CD8-positive, alpha-beta memory T cell (primary cell): Measurements from ENCODE around the gene TRERF1. TPM values are rescaled to one million over a fixed set of nuclear protein-coding genes. Genes with fewer than 3 reads are reported as not detected.

ENCODE experiments used
- CTCF ChIA-PET: fragments of 350-600 bp; sonication (Branson Sonifier 250); formaldehyde crosslinking; loops from one replicate; lab custom pipeline; 2021; ENCODE audit warnings: antibody characterized with exemption; lab: Charles Lee
- POLR2A ChIA-PET: fragments of 350-600 bp; sonication (Branson Sonifier 250); formaldehyde crosslinking; loops from one replicate; lab custom pipeline; 2021; ENCODE audit warnings: antibody characterized with exemption; lab: Charles Lee
- DNase-seq, 5 donors: peaks; one replicate each; pipeline versions ENCODE4 v3.0.0 to v3.0.0-alpha.2; 2020 to 2022; ENCODE audit warnings: mixed read lengths in 1 of 5
- H3K27ac ChIP-seq: one replicate; pipeline ENCODE4 v1.7.0; 2013; ENCODE audit warnings: low read depth, mild to moderate bottlenecking, low read length, moderate library complexity
- H3K27me3 ChIP-seq: 2 replicates; pipeline ENCODE4 v1.7.0; 2013; ENCODE audit warnings: low read length, mild to moderate bottlenecking; ENCODE audit not compliant: insufficient read depth, poor library complexity, severe bottlenecking
- H3K36me3 ChIP-seq: 2 replicates; pipeline ENCODE4 v1.7.0; 2013; ENCODE audit warnings: mild to moderate bottlenecking, low read length, moderate library complexity; ENCODE audit not compliant: insufficient read depth
- H3K4me1 ChIP-seq: 2 replicates; pipeline ENCODE4 v1.7.0; 2013; ENCODE audit warnings: mild to moderate bottlenecking, low read length, moderate library complexity; ENCODE audit not compliant: insufficient read depth
- H3K4me3 ChIP-seq: 2 replicates; pipeline ENCODE4 v1.7.0; 2013; ENCODE audit warnings: mild to moderate bottlenecking, low read length
- H3K9me3 ChIP-seq: 2 replicates; pipeline ENCODE4 v1.7.0; 2013; ENCODE audit warnings: mild to moderate bottlenecking, low read length
- H3K27ac Mint-ChIP-seq, 8 donors: one replicate each; pipeline ENCODE4 v1.8.0; 2020 to 2021; ENCODE audit warnings: mixed read lengths in 8 of 8, mild to moderate bottlenecking in 6 of 8, inconsistent platforms in 3 of 8, moderate library complexity in 3 of 8
- H3K27me3 Mint-ChIP-seq, 2 donors: one replicate each; pipeline ENCODE4 v1.8.0; 2020 to 2021; ENCODE audit warnings: mixed read lengths in 2 of 2, mild to moderate bottlenecking in 1 of 2, moderate library complexity in 1 of 2
- H3K36me3 Mint-ChIP-seq, 3 donors: one replicate each; pipeline ENCODE4 v1.8.0; 2020 to 2021; ENCODE audit warnings: mixed read lengths in 3 of 3, inconsistent platforms in 1 of 3, mild to moderate bottlenecking in 1 of 3
- H3K4me1 Mint-ChIP-seq, 3 donors: one replicate each; pipeline ENCODE4 v1.8.0; 2020 to 2021; ENCODE audit warnings: mixed read lengths in 3 of 3, inconsistent platforms in 1 of 3, mild to moderate bottlenecking in 1 of 3
- H3K4me3 Mint-ChIP-seq, 7 donors: one replicate each; pipeline ENCODE4 v1.8.0; 2020 to 2021; ENCODE audit warnings: mixed read lengths in 7 of 7, mild to moderate bottlenecking in 6 of 7, moderate library complexity in 4 of 7, inconsistent platforms in 2 of 7
- H3K9me3 Mint-ChIP-seq, 5 donors: one replicate each; pipeline ENCODE4 v1.8.0; 2020 to 2022; ENCODE audit warnings: mixed read lengths in 5 of 5, mild to moderate bottlenecking in 3 of 5, moderate library complexity in 2 of 5, inconsistent platforms in 1 of 5
- polyA plus RNA-seq: library from polyadenylated mRNA; unstranded; fragments of 300-500 nt; fragmentation: Illumina TruSeq; gene quantifications from one replicate; pipeline ENCODE4 v1.2.3, GENCODE V29; 2021
- total RNA-seq, 2 experiments: library from RNA; stranded (reverse); gene quantifications; one replicate each; pipeline ENCODE4 v1.2.3, GENCODE V29; 2021

TRERF1 gene
- total and polyA plus RNA-seq, 3 experiments from 2014 or later: 10.2 to 10.6 (median 10.3) TPM

- no peak for DNase-seq
- H3K27me3 ChIP-seq: no peaks in the 10 kb centered on the region
- H3K4me1 ChIP-seq: peaks cover 53% of the 10 kb centered on the region
- H3K36me3 ChIP-seq: no peaks in the 10 kb centered on the region
- Mint-ChIP-seq H3K36me3 (peaks cover 0 to 6% (median 5%) of the 10 kb centered on the region in 3 donors), H3K4me1 (peaks cover 74 to 99% (median 97%) of the 10 kb centered on the region in 3 donors), H3K9me3 (no peaks in the 10 kb centered on the region), H3K27me3 (no peaks in the 10 kb centered on the region), H3K27ac (peak overlapping the region; percentile 18 to 94 (median 67)), H3K4me3 (peak overlapping the region in 6 of 7 donors; percentile 15 to 89 (median 26))
- no peak overlapping the region for H3K27ac ChIP-seq
- no peak overlapping the region for H3K4me3 ChIP-seq
- no peaks in the 10 kb centered on the region for H3K9me3 ChIP-seq
- ChIA-PET POLR2A (no interaction called here), CTCF (no interaction called here)
These were observed 50.7 kb downstream of the TRERF1 start for GRCh38 chr6:42400886-42401612.

- CTCF ChIA-PET: no interaction called here
- peak overlapping the region in 6 of 8 donors; percentile 17 to 88 (median 69) for H3K27ac Mint-ChIP-seq
- peaks cover 58% of the 10 kb centered on the region for H3K4me1 ChIP-seq
These were observed 51.5 kb downstream of the TRERF1 start for GRCh38 chr6:42400061-42400760.

GRCh38 chr6:42396720-42397119, 55.0 kb downstream of the TRERF1 start:
- POLR2A ChIA-PET: no interaction called here
- Histone ChIP-seq H3K4me1 (peaks cover 58% of the 10 kb centered on the region), H3K4me3 (no peak overlapping the region), H3K9me3 (no peaks in the 10 kb centered on the region), H3K27ac (no peak overlapping the region), H3K27me3 (no peaks in the 10 kb centered on the region), H3K36me3 (no peaks in the 10 kb centered on the region)
- CTCF ChIA-PET: no interaction called here
- Mint-ChIP-seq H3K36me3 (peaks cover 0 to 7% (median 6%) of the 10 kb centered on the region in 3 donors), H3K4me3 (peak overlapping the region in 3 of 7 donors; percentile 0 to 64 (median 14)), H3K27me3 (peaks cover 0 to 2% of the 10 kb centered on the region in 2 donors), H3K4me1 (peaks cover 81 to 100% (median 99%) of the 10 kb centered on the region in 3 donors), H3K9me3 (no peaks in the 10 kb centered on the region), H3K27ac (peak overlapping the region in 7 of 8 donors; percentile 0 to 37 (median 26))
- DNase-seq: no peak

More at GRCh38 chr6:42400061-42400760, 51.5 kb downstream of the TRERF1 start:
- no peaks in the 10 kb centered on the region for H3K27me3 ChIP-seq
- no peaks in the 10 kb centered on the region for H3K9me3 ChIP-seq
- POLR2A ChIA-PET: no interaction called here
- Mint-ChIP-seq H3K9me3 (no peaks in the 10 kb centered on the region), H3K4me1 (peaks cover 80 to 100% (median 99%) of the 10 kb centered on the region in 3 donors), H3K27me3 (no peaks in the 10 kb centered on the region), H3K36me3 (peaks cover 0 to 6% (median 5%) of the 10 kb centered on the region in 3 donors), H3K4me3 (peak overlapping the region in 1 of 7 donors; percentile 77)
- no peak overlapping the region for H3K4me3 ChIP-seq
- H3K36me3 ChIP-seq: no peaks in the 10 kb centered on the region
- no peak overlapping the region for H3K27ac ChIP-seq
- DNase-seq: no peak

- peaks cover 0 to 7% (median 6%) of the 10 kb centered on the region in 3 donors for H3K36me3 Mint-ChIP-seq
- peak overlapping the region; percentile 6 to 91 (median 68) for H3K4me3 Mint-ChIP-seq
- no peak for DNase-seq
- H3K27ac Mint-ChIP-seq: peak overlapping the region; percentile 73 to 95 (median 86)
- no peaks in the 10 kb centered on the region for H3K9me3 ChIP-seq
- ChIA-PET CTCF (interaction anchor here (1.0 kb wide), 1 partner anchor 153 kb away, joined by 3 read pairs; no protein-coding TSS in a partner anchor), POLR2A (interaction anchor here (1.0 kb wide), 1 partner anchor 10 kb away, joined by 3 read pairs; no protein-coding TSS in a partner anchor)
- H3K27ac ChIP-seq: no peak overlapping the region
- H3K27me3 ChIP-seq: no peaks in the 10 kb centered on the region
- H3K9me3 Mint-ChIP-seq: no peaks in the 10 kb centered on the region
- H3K4me1 Mint-ChIP-seq: peaks cover 83 to 100% (median 99%) of the 10 kb centered on the region in 3 donors
- no peak overlapping the region for H3K4me3 ChIP-seq
- peaks cover 73% of the 10 kb centered on the region for H3K4me1 ChIP-seq
- H3K36me3 ChIP-seq: no peaks in the 10 kb centered on the region
- peaks cover 0 to 3% of the 10 kb centered on the region in 2 donors for H3K27me3 Mint-ChIP-seq
These were observed 56.7 kb downstream of the TRERF1 start for GRCh38 chr6:42394881-42395620.

GRCh38 chr6:42394151-42394550, 57.6 kb downstream of the TRERF1 start:
- Mint-ChIP-seq H3K27me3 (peaks cover 0 to 3% of the 10 kb centered on the region in 2 donors), H3K36me3 (peaks cover 0 to 7% (median 3%) of the 10 kb centered on the region in 3 donors), H3K4me3 (peak overlapping the region; percentile 16 to 91 (median 73)), H3K4me1 (peaks cover 87 to 100% (median 99%) of the 10 kb centered on the region in 3 donors), H3K9me3 (no peaks in the 10 kb centered on the region), H3K27ac (peak overlapping the region; percentile 21 to 95 (median 82))
- Histone ChIP-seq H3K27me3 (no peaks in the 10 kb centered on the region), H3K4me1 (peaks cover 82% of the 10 kb centered on the region), H3K9me3 (no peaks in the 10 kb centered on the region), H3K4me3 (no peak overlapping the region), H3K27ac (no peak overlapping the region), H3K36me3 (no peaks in the 10 kb centered on the region)
- CTCF ChIA-PET: no interaction called here
- POLR2A ChIA-PET: no interaction called here
- no peak for DNase-seq

- H3K4me3 ChIP-seq: no peak overlapping the region
- no peaks in the 10 kb centered on the region for H3K9me3 Mint-ChIP-seq
- peak overlapping the region; percentile 6 to 99 (median 93) for H3K27ac Mint-ChIP-seq
- no peak for DNase-seq
- H3K4me1 ChIP-seq: peaks cover 86% of the 10 kb centered on the region
- no peaks in the 10 kb centered on the region for H3K36me3 ChIP-seq
- ChIA-PET CTCF (interaction anchor here (1.0 to 1.2 kb wide), 2 partner anchors 17 to 19 kb away, joined by 3 read pairs; no protein-coding TSS in a partner anchor), POLR2A (interaction anchor here (0.6 kb wide), 1 partner anchor 156 kb away, joined by 11 read pairs; no protein-coding TSS in a partner anchor)
- peak overlapping the region; percentile 8 to 78 (median 49) for H3K4me3 Mint-ChIP-seq
- no peak overlapping the region for H3K27ac ChIP-seq
- no peaks in the 10 kb centered on the region for H3K9me3 ChIP-seq
- peaks cover 89 to 100% (median 99%) of the 10 kb centered on the region in 3 donors for H3K4me1 Mint-ChIP-seq
- peaks cover 0 to 3% of the 10 kb centered on the region in 2 donors for H3K27me3 Mint-ChIP-seq
- no peaks in the 10 kb centered on the region for H3K27me3 ChIP-seq
- H3K36me3 Mint-ChIP-seq: peaks cover 0 to 2% (median 2%) of the 10 kb centered on the region in 3 donors
These were observed 58.4 kb downstream of the TRERF1 start for GRCh38 chr6:42393339-42393738.

GRCh38 chr6:42392833-42393232, 58.9 kb downstream of the TRERF1 start:
- Histone ChIP-seq H3K4me1 (peaks cover 90% of the 10 kb centered on the region), H3K27ac (no peak overlapping the region), H3K36me3 (no peaks in the 10 kb centered on the region), H3K27me3 (no peaks in the 10 kb centered on the region), H3K4me3 (no peak overlapping the region), H3K9me3 (no peaks in the 10 kb centered on the region)
- ChIA-PET CTCF (interaction anchor here (0.9 to 3.6 kb wide), 6 partner anchors 10 to 155 kb away, joined by 3 to 16 read pairs (median 4); no protein-coding TSS in a partner anchor), POLR2A (interaction anchor here (0.6 kb wide), 1 partner anchor 157 kb away, joined by 11 read pairs; no protein-coding TSS in a partner anchor)
- H3K4me1 Mint-ChIP-seq: peaks cover 91 to 100% (median 99%) of the 10 kb centered on the region in 3 donors
- DNase-seq: no peak
- peak overlapping the region; percentile 1 to 99 (median 94) for H3K27ac Mint-ChIP-seq
- peak overlapping the region in 3 of 7 donors; percentile 13 to 74 (median 20) for H3K4me3 Mint-ChIP-seq
- peaks cover 0 to 2% (median 0%) of the 10 kb centered on the region in 3 donors for H3K36me3 Mint-ChIP-seq
- peaks cover 0 to 3% of the 10 kb centered on the region in 2 donors for H3K27me3 Mint-ChIP-seq
- no peaks in the 10 kb centered on the region for H3K9me3 Mint-ChIP-seq
